Measurements from ENCODE around the gene KLF2. TPM values are rescaled to one million over a fixed set of nuclear protein-coding genes. Genes with fewer than 3 reads are reported as not detected.

The KLF2 gene
- total RNA-seq, 1 donor from 2014 or later, result 65.2 TPM

- H3K4me1 ChIP-seq, result peaks cover 35% of the 10 kb centered on the region
- no peaks in the 10 kb centered on the region for H3K9me3 ChIP-seq (replicated peaks)
- intact Hi-C loops (cut with micrococcal nuclease), result no loop called here
- no peak overlapping the region for H3K27ac ChIP-seq (replicated peaks)
- peaks cover 33% of the 10 kb centered on the region for H3K36me3 ChIP-seq
- no peaks in the 10 kb centered on the region for H3K27me3 ChIP-seq (ENCODE audit: low read depth)
- no peak for DNase-seq
- TF ChIP-seq CTCF (IDR thresholded peaks at IDR 0.05; ENCODE audit: borderline replicate concordance), result no peak
- H3K4me3 ChIP-seq, result no peak overlapping the region
These were observed 36.6 kb downstream of the KLF2 start for GRCh38 chr19:16361254-16361653.

- H3K9me3 ChIP-seq (replicated peaks), result no peaks in the 10 kb centered on the region
- H3K4me3 ChIP-seq, result no peak overlapping the region
- no peak overlapping the region for H3K27ac ChIP-seq (replicated peaks)
- no peak for DNase-seq
- peaks cover 33% of the 10 kb centered on the region for H3K36me3 ChIP-seq
- TF ChIP-seq CTCF (IDR thresholded peaks at IDR 0.05; ENCODE audit: borderline replicate concordance), result no peak
- peaks cover 29% of the 10 kb centered on the region for H3K4me1 ChIP-seq
- intact Hi-C loops (cut with micrococcal nuclease), result no loop called here
- H3K27me3 ChIP-seq (ENCODE audit: low read depth), result no peaks in the 10 kb centered on the region
These were observed 37.3 kb downstream of the KLF2 start for GRCh38 chr19:16361926-16362325.

- no peak for DNase-seq
- Histone ChIP-seq H3K36me3 (peaks cover 26% of the 10 kb centered on the region), H3K27ac (replicated peaks) (no peak overlapping the region), H3K27me3 (ENCODE audit: low read depth) (no peaks in the 10 kb centered on the region), H3K4me1 (peaks cover 27% of the 10 kb centered on the region), H3K4me3 (no peak overlapping the region), H3K9me3 (replicated peaks) (no peaks in the 10 kb centered on the region)
- intact Hi-C loops (cut with micrococcal nuclease), result no loop called here
- no peak for TF ChIP-seq CTCF (IDR thresholded peaks at IDR 0.05; ENCODE audit: borderline replicate concordance)
These were observed 38.7 kb downstream of the KLF2 start for GRCh38 chr19:16363133-16363851.

GRCh38 chr19:16363852-16364230 is 39.2 kb downstream of the KLF2 start:
- TF ChIP-seq CTCF (IDR thresholded peaks at IDR 0.05; ENCODE audit: borderline replicate concordance), result no peak
- Histone ChIP-seq H3K9me3 (replicated peaks) (no peaks in the 10 kb centered on the region), H3K27me3 (ENCODE audit: low read depth) (no peaks in the 10 kb centered on the region), H3K4me3 (no peak overlapping the region), H3K27ac (replicated peaks) (no peak overlapping the region), H3K4me1 (peaks cover 23% of the 10 kb centered on the region), H3K36me3 (peaks cover 24% of the 10 kb centered on the region)
- DNase-seq, result no peak
- intact Hi-C loops (cut with micrococcal nuclease), result no loop called here

GRCh38 chr19:16364231-16364865 is 39.7 kb downstream of the KLF2 start:
- no peaks in the 10 kb centered on the region for H3K27me3 ChIP-seq (ENCODE audit: low read depth)
- no peaks in the 10 kb centered on the region for H3K9me3 ChIP-seq (replicated peaks)
- TF ChIP-seq CTCF (IDR thresholded peaks at IDR 0.05; ENCODE audit: borderline replicate concordance), result no peak
- H3K4me3 ChIP-seq, result no peak overlapping the region
- intact Hi-C loops (cut with micrococcal nuclease), result no loop called here
- DNase-seq, result no peak
- no peak overlapping the region for H3K27ac ChIP-seq (replicated peaks)
- H3K36me3 ChIP-seq, result peaks cover 24% of the 10 kb centered on the region
- H3K4me1 ChIP-seq, result peaks cover 18% of the 10 kb centered on the region
